Cardiac fibroblast (primary cell): Measurements from ENCODE around the gene FOXN3.

Experiments used
- DNase-seq, 2 donors: peaks; one replicate each; pipeline versions ENCODE4 v3.0.0 to v3.0.0-alpha.2; 2010; ENCODE audit warnings: low read depth in 2 of 2
- H3K4me3 ChIP-seq, 2 donors: replicated peaks in 1 of 2; 1 replicate in 1 of 2; 2 replicates in 1 of 2; pipeline ENCODE4 v1.5.1; 2011; ENCODE audit warnings: low read depth in 2 of 2, low read length in 2 of 2, mild to moderate bottlenecking in 2 of 2, moderate library complexity in 1 of 2
- TF ChIP-seq, protein P1 (sequence below): IDR thresholded peaks from one replicate; pipeline ENCODE4 v1.5.1; 2011; ENCODE audit warnings: low read depth, mild to moderate bottlenecking, low read length, inconsistent platforms

The FOXN3 gene

DNA sequence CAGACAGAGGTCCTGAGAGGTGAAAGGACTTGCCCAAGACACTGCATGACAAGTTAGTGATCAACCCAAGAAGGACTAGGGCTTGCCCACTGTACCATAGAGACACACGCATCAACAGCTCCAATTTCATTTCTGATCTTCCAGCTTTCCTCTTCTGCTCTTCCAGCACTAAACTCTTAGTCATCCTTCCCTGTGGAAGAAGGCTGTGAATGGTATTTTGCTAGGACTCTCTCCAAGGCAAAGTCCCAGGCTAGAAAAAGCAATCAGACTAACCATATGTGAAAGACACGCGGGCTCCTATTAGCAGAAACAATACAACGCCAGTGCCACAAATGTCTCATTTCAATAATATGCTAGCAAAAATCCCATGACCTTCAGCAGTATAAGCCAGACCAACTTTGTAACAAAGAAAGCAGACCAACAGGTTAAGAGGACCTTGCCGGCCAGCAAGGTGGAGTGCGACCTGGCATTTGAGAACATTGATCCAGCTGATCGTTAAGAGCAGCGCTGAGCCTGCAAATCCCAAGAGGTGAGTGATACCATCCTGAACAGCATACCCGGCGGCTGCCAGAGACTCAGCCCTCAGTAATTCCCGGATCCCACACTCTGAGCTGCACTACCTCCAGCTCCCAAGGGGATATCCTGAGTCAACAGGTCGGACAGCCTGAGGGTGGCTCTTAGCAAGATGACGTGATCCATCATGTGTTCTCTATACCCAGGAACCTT lies 132.5 kb downstream of the FOXN3 start:
- H3K4me3 ChIP-seq = no peak overlapping the region
- TF ChIP-seq, protein P1, sequence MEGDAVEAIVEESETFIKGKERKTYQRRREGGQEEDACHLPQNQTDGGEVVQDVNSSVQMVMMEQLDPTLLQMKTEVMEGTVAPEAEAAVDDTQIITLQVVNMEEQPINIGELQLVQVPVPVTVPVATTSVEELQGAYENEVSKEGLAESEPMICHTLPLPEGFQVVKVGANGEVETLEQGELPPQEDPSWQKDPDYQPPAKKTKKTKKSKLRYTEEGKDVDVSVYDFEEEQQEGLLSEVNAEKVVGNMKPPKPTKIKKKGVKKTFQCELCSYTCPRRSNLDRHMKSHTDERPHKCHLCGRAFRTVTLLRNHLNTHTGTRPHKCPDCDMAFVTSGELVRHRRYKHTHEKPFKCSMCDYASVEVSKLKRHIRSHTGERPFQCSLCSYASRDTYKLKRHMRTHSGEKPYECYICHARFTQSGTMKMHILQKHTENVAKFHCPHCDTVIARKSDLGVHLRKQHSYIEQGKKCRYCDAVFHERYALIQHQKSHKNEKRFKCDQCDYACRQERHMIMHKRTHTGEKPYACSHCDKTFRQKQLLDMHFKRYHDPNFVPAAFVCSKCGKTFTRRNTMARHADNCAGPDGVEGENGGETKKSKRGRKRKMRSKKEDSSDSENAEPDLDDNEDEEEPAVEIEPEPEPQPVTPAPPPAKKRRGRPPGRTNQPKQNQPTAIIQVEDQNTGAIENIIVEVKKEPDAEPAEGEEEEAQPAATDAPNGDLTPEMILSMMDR = no peak
- no peak for DNase-seq

DNA sequence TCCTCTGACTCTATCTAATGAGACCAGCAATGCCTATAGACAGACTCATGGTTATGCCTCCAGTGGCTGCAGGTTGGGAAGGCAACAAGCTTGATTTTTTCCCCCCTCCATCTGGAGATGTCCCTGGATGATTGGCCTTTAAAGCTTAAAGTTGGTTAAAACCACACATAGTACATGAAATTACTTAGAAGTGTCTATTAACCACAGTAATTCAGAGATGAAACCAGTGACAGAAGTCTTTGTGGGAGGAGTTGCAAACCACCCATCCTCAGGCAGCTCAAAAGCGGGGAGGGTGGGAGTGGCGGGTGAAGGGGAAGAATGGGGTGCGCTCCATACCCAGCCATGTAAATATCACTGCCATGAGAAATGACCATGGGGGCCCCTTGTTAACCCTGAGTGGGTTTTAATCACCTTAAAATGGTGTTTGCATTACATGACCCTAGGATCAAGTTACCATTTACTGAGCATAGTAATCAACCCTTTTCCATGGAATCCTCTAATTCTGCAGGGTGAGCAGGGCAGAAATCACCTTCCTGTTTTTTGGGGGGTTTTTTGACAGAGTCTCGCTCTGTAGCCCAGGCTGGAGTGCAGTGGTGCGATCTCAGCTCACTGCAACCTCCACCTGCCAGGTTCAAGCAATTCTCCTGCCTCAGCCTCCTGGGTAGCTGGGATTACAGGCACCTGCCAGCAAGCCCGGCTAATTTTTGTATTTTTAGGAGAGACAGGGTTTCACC lies 133.5 kb downstream of the FOXN3 start:
- DNase-seq = no peak
- H3K4me3 ChIP-seq = no peak overlapping the region

DNA sequence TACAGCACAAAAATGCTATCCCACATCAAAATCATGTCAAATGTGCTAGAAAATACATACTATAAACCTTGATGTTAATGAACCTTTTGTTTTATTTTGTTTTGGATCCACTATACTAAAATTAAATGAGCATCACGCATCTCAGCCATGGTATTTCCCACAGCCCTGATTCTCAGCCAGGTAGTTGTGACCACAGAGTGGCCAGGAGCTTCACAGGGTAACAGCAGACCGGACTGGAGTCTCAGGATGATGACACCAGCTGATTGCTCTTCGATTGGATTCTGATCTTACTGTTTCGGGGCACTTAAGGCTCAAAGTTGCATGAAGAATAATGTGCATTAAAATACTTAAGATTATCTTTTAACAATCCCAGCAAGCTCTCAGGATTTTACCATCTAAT lies 134.8 kb downstream of the FOXN3 start:
- DNase-seq = no peak
- no peak overlapping the region for H3K4me3 ChIP-seq

More for the DNA sequence above, 133.5 kb downstream of the FOXN3 start:
- TF ChIP-seq, protein P1 = no peak

GRCh38 chr14:89280600-89280999 lies 136.4 kb downstream of the FOXN3 start:
- TF ChIP-seq, protein P1 = no peak
- no peak for DNase-seq
- H3K4me3 ChIP-seq = no peak overlapping the region

More for the DNA sequence above, 134.8 kb downstream of the FOXN3 start:
- TF ChIP-seq, protein P1 = no peak

GRCh38 chr14:89279649-89280232 lies 137.3 kb downstream of the FOXN3 start:
- TF ChIP-seq, protein P1 = no peak
- DNase-seq = no peak

DNA sequence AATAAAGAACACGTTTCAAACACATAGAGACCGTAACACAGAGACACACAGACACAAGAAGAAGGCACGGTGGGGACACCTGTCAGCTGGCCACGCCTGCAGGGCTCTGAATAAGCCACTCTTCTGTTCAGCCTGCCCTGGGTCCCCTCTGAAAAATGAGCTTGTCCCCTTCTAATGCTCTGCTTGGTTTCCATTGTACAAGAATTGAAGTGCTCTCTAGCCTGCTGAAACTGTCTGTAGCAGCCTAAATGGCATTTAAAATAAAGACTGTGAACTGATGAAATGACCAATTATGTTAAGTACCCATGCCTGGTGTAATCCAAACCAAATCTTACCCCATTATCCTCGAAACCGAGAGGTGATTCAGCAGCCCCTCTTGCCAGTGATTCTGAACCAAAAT lies 139.8 kb downstream of the FOXN3 start:
- DNase-seq = no peak
- H3K4me3 ChIP-seq = no peak overlapping the region
- TF ChIP-seq, protein P1 = no peak

More at GRCh38 chr14:89279649-89280232, 137.3 kb downstream of the FOXN3 start:
- H3K4me3 ChIP-seq = no peak overlapping the region
